Measurements from ENCODE around the gene ADCY10. TPM values are rescaled to one million over a fixed set of nuclear protein-coding genes. Genes with fewer than 3 reads are reported as not detected.

The ADCY10 gene
- total and polyA plus RNA-seq, 2 of the 4 experiments (the other 2 are of a cell fraction) = under 0.01 to 0.03 TPM

DNA sequence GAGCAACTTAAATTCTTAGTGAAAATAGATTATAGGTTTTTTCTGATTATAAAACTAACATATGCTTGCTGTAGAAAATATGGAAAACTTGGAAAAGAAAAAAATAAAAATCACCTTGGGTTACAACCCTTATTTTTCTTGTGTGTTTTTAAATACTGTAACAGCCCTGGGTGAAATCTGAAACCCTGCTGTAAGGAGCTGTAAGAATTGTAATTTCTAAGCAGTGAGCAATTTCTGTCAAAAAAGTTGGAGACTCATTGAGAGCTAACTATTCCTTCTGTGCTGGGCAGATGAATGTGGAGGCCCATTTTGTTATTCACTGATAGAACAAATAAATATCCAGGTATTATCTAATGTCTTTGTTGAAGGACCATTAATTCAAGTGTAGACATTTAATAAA is 42.6 kb downstream of the ADCY10 start:
- Histone ChIP-seq H3K4me2 (ENCODE audit: low read depth, low read length) (no peak overlapping the region), H3K4ac (ENCODE audit: low read depth, low read length) (no peak overlapping the region), H4K20me1 (ENCODE audit: insufficient read depth, low read length) (no peaks in the 10 kb centered on the region), H3K18ac (ENCODE audit: low read depth, low read length) (no peak overlapping the region), H3K36me3 (ENCODE audit: control insufficient read depth, insufficient read depth, low read length) (no peaks in the 10 kb centered on the region), H3K9ac (ENCODE audit: low read depth, low read length) (no peak overlapping the region), H2BK20ac (ENCODE audit: low read depth, low read length) (no peak overlapping the region), H3K9me3 (ENCODE audit: control insufficient read depth, insufficient read depth, low read length) (no peaks in the 10 kb centered on the region), H4K5ac (ENCODE audit: low read depth, low read length) (no peak overlapping the region), H3K27ac (ENCODE audit: insufficient read depth, low read length) (no peak overlapping the region), H2AK5ac (ENCODE audit: low read depth, low read length) (no peak overlapping the region), H2BK15ac (ENCODE audit: low read depth, low read length) (no peak overlapping the region), H2AK9ac (replicated peaks; ENCODE audit: low read depth, low read length, poor library complexity) (no peak overlapping the region), H3K23ac (ENCODE audit: low read depth, low read length) (no peak overlapping the region), H2BK5ac (ENCODE audit: low read depth, low read length, poor library complexity, severe bottlenecking) (peak overlapping the region; percentile 26), H3K4me3 (ENCODE audit: insufficient read depth, low read depth, low read length) (no peak overlapping the region), H4K8ac (ENCODE audit: low read depth in 2 of 2, low read length in 2 of 2) (no peak overlapping the region), H3K79me1 (ENCODE audit: low read depth in 1 of 2, low read length in 2 of 2) (no peaks in the 10 kb centered on the region), H3K4me1 (ENCODE audit: control insufficient read depth, insufficient read depth, low read length) (peaks cover 7% of the 10 kb centered on the region; the same call in 1 of the 2 replicates), H3K14ac (replicated peaks; ENCODE audit: low read depth, low read length) (no peak overlapping the region), H3K27me3 (ENCODE audit: control insufficient read depth, insufficient read depth, low read length) (no peaks in the 10 kb centered on the region), H4K91ac (ENCODE audit: insufficient read depth, low read depth, low read length) (no peak overlapping the region), H2BK120ac (ENCODE audit: low read depth, low read length) (no peak overlapping the region), H2AFZ (replicated peaks; ENCODE audit: low read length, poor library complexity) (no peak overlapping the region), H3K56ac (ENCODE audit: extremely low read depth, insufficient read depth, low read length) (no peak overlapping the region), H3K9me1 (ENCODE audit: insufficient read depth, low read length) (no peaks in the 10 kb centered on the region; the same call in 1 of the 2 replicates)
- TF ChIP-seq MAFK (IDR thresholded peaks at IDR 0.05; ENCODE audit: low read depth, low read length) (no peak), MXI1 (IDR thresholded peaks at IDR 0.05; ENCODE audit: borderline replicate concordance, low read depth, low read length) (no peak), RAD21 (IDR thresholded peaks at IDR 0.05; ENCODE audit: low read length) (no peak), CHD1 (IDR thresholded peaks at IDR 0.05; ENCODE audit: low read depth, low read length) (no peak), RFX5 (IDR thresholded peaks at IDR 0.05; ENCODE audit: low read depth, low read length) (no peak), SMC3 (IDR thresholded peaks at IDR 0.05; ENCODE audit: low read depth, low read length) (no peak), CEBPB (IDR thresholded peaks at IDR 0.05; ENCODE audit: low read depth, low read length) (no peak), FOS (IDR thresholded peaks at IDR 0.05; ENCODE audit: low read depth, low read length) (no peak), RCOR1 (IDR thresholded peaks at IDR 0.05; ENCODE audit: insufficient replicate concordance, low read length) (no peak), POLR2A (IDR thresholded peaks at IDR 0.05; ENCODE audit: low read depth, low read length) (no peak), BHLHE40 (IDR thresholded peaks at IDR 0.05; ENCODE audit: low read depth, low read length) (no peak), NFE2L2 (IDR thresholded peaks at IDR 0.05; ENCODE audit: low read depth, low read length) (no peak), MAZ (IDR thresholded peaks at IDR 0.05; ENCODE audit: borderline replicate concordance, low read depth, low read length) (no peak)
- TF ChIP-seq, protein P1, sequence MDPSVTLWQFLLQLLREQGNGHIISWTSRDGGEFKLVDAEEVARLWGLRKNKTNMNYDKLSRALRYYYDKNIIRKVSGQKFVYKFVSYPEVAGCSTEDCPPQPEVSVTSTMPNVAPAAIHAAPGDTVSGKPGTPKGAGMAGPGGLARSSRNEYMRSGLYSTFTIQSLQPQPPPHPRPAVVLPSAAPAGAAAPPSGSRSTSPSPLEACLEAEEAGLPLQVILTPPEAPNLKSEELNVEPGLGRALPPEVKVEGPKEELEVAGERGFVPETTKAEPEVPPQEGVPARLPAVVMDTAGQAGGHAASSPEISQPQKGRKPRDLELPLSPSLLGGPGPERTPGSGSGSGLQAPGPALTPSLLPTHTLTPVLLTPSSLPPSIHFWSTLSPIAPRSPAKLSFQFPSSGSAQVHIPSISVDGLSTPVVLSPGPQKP (IDR thresholded peaks at IDR 0.05; ENCODE audit: borderline replicate concordance, low read depth, low read length) = no peak
- TF ChIP-seq, protein P2, sequence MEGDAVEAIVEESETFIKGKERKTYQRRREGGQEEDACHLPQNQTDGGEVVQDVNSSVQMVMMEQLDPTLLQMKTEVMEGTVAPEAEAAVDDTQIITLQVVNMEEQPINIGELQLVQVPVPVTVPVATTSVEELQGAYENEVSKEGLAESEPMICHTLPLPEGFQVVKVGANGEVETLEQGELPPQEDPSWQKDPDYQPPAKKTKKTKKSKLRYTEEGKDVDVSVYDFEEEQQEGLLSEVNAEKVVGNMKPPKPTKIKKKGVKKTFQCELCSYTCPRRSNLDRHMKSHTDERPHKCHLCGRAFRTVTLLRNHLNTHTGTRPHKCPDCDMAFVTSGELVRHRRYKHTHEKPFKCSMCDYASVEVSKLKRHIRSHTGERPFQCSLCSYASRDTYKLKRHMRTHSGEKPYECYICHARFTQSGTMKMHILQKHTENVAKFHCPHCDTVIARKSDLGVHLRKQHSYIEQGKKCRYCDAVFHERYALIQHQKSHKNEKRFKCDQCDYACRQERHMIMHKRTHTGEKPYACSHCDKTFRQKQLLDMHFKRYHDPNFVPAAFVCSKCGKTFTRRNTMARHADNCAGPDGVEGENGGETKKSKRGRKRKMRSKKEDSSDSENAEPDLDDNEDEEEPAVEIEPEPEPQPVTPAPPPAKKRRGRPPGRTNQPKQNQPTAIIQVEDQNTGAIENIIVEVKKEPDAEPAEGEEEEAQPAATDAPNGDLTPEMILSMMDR (conservative IDR thresholded peaks at IDR 0.05; ENCODE audit: low read depth, low read length) = no peak
- TF ChIP-seq, protein P3, sequence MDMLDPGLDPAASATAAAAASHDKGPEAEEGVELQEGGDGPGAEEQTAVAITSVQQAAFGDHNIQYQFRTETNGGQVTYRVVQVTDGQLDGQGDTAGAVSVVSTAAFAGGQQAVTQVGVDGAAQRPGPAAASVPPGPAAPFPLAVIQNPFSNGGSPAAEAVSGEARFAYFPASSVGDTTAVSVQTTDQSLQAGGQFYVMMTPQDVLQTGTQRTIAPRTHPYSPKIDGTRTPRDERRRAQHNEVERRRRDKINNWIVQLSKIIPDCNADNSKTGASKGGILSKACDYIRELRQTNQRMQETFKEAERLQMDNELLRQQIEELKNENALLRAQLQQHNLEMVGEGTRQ (IDR thresholded peaks at IDR 0.05; ENCODE audit: low read depth, low read length) = no peak
- DNase-seq (peak; percentile 53), ATAC-seq (ENCODE audit: low read depth) (peak; percentile 68)
- intact Hi-C loops (cut with micrococcal nuclease) = no loop called here
- no TSS peak for BruUV-seq (replicated peaks)
- ChIA-PET POLR2A (ENCODE audit: unreplicated experiment) (no interaction called here), CTCF (interaction anchor here (1.0 kb wide), 1 partner anchor 23 kb away, joined by 3 read pairs; no protein-coding TSS in a partner anchor)
- dilution Hi-C loops (cut with HindIII; ENCODE audit: low sequenced_read_pairs, unreplicated experiment) = no loop called here
- in situ Hi-C loops (cut with MboI; ENCODE audit: low sequenced_read_pairs) = no loop called here

Measured in IMR-90 (cell line).